OCI-LY3 (cell line): ENCODE measurements around the gene NPFFR1.
A peak's percentile ranks its signal among the peaks of the same experiment; 100 is the strongest.

Experiments
- H2AFZ ChIP-seq: fragments of 200-600, 300-600 bp; shearing (Covaris generic); 2 replicates; pipeline ENCODE4 v1.6.0; 2014; ENCODE audit warnings: antibody characterized with exemption, low read depth, low read length
- H3K27ac ChIP-seq: fragments of 200-600, 300-600 bp; sonication (generic); 2 replicates; pipeline ENCODE4 v1.5.1; 2014; ENCODE audit warnings: mild to moderate bottlenecking, low read length, moderate library complexity, mixed read lengths
- H3K27me3 ChIP-seq: fragments of 200-600, 300-600 bp; sonication (generic); 2 replicates; pipeline ENCODE4 v1.6.1; 2014; ENCODE audit warnings: low read depth, low read length, mixed read lengths
- H3K36me3 ChIP-seq: fragments of 200-600, 300-600 bp; sonication (generic); replicated peaks from 2 replicates; pipeline ENCODE3; 2014; ENCODE audit warnings: low read depth, low read length, mixed read lengths
- H3K4me1 ChIP-seq: fragments of 300-600, 200-600 bp; sonication (generic); 2 replicates; pipeline ENCODE4 v1.6.1; 2014; ENCODE audit warnings: low read length, mixed read lengths
- H3K4me2 ChIP-seq: fragments of 200-600, 300-600 bp; sonication (generic); 2 replicates; pipeline ENCODE4 v1.6.1; 2014; ENCODE audit warnings: low read length, mixed read lengths
- H3K4me3 ChIP-seq: fragments of 300-600, 200-600 bp; sonication (generic); 2 replicates; pipeline ENCODE4 v1.5.1; 2014; ENCODE audit warnings: antibody characterized with exemption, mild to moderate bottlenecking, low read length, moderate library complexity
- H3K79me2 ChIP-seq: fragments of 300-600, 200-600 bp; shearing (Covaris generic); 2 replicates; pipeline ENCODE4 v1.6.1; 2014; ENCODE audit warnings: mild to moderate bottlenecking, low read length, mixed read lengths
- H3K9ac ChIP-seq: fragments of 300-600, 200-600 bp; shearing (Covaris generic); 2 replicates; pipeline ENCODE4 v1.6.0; 2014; ENCODE audit warnings: mild to moderate bottlenecking, low read length, moderate library complexity
- H3K9me3 ChIP-seq: fragments of 200-600, 300-600 bp; shearing (Covaris generic); 2 replicates; pipeline ENCODE4 v1.6.1; 2014; ENCODE audit warnings: low read length, mixed read lengths; ENCODE audit not compliant: insufficient read depth
- H4K20me1 ChIP-seq: fragments of 200-600, 300-600 bp; sonication (generic); 2 replicates; pipeline ENCODE4 v1.6.1; 2016; ENCODE audit warnings: low read length, mixed read lengths; ENCODE audit not compliant: insufficient read depth
- EZH2phosphoT487 ChIP-seq: fragments of 200-600 bp; shearing (Covaris generic); IDR thresholded peaks from 2 replicates; pipeline ENCODE4 v1.6.1; 2018; ENCODE audit warnings: antibody characterized with exemption, mixed run types, low read depth
- TF ChIP-seq, protein P1 (sequence below): fragments of 200-600, 300-600 bp; sonication (generic); IDR thresholded peaks from 2 replicates; pipeline ENCODE4 v1.5.1; 2014; ENCODE audit warnings: antibody characterized with exemption, low read length, low read depth

NPFFR1 gene

DNA sequence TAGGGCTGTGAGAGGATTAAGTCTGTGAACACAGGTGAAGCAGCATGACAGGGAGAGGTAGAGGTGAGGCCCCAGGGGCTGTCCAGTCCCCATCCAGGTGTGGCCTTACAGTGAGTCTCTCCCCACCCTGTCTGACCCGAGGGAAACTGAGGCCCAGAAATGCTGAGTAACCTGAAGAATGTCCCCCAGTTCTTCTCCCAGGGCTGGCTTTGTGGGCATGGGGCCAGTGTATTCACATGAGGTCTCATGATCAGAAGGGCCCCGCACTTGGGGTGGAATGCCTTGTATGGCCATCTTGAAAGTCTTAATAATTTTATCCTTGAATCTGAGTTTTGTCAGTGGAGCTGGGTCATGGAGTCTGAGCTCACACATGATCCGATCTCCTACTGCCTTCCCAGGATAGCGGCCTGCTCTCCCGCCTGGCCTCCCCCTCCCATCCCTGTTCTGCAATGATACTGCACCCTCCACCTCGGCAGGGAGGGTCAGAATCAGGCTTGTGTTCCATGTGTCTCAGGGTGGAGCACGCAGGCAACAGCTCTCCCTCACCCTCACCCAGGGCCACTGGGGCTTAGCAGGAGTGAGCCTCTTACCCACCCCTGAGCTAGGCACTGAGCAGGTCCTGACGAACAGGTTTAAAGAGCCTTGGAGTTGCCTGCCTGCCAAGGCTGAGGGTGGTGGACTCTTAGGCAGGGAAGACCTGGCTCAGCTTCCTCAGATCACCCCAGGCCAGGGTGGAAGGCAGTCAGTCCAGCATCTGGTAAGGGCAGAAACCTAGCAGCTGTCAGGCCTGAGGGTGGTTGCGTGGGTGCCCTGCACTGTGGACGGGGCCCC is 41.4 kb upstream of the NPFFR1 start:
- no peaks in the 10 kb centered on the region for H3K9me3 ChIP-seq
- TF ChIP-seq, protein P1, sequence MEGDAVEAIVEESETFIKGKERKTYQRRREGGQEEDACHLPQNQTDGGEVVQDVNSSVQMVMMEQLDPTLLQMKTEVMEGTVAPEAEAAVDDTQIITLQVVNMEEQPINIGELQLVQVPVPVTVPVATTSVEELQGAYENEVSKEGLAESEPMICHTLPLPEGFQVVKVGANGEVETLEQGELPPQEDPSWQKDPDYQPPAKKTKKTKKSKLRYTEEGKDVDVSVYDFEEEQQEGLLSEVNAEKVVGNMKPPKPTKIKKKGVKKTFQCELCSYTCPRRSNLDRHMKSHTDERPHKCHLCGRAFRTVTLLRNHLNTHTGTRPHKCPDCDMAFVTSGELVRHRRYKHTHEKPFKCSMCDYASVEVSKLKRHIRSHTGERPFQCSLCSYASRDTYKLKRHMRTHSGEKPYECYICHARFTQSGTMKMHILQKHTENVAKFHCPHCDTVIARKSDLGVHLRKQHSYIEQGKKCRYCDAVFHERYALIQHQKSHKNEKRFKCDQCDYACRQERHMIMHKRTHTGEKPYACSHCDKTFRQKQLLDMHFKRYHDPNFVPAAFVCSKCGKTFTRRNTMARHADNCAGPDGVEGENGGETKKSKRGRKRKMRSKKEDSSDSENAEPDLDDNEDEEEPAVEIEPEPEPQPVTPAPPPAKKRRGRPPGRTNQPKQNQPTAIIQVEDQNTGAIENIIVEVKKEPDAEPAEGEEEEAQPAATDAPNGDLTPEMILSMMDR, result no peak
- TF ChIP-seq EZH2phosphoT487, result no peak
- no peak overlapping the region for H2AFZ ChIP-seq
- H3K36me3 ChIP-seq, result no peaks in the 10 kb centered on the region
- 0 out of 2 replicates have a peak overlapping the region, but pooled peaks have one; percentile 8 for H3K4me2 ChIP-seq
- H3K27me3 ChIP-seq, result no peaks in the 10 kb centered on the region
- H3K4me1 ChIP-seq, result peaks cover 24% of the 10 kb centered on the region
- no peaks in the 10 kb centered on the region for H3K79me2 ChIP-seq
- H3K9ac ChIP-seq, result no peak overlapping the region
- no peaks in the 10 kb centered on the region for H4K20me1 ChIP-seq
- no peak overlapping the region for H3K4me3 ChIP-seq
- no peak overlapping the region for H3K27ac ChIP-seq

DNA sequence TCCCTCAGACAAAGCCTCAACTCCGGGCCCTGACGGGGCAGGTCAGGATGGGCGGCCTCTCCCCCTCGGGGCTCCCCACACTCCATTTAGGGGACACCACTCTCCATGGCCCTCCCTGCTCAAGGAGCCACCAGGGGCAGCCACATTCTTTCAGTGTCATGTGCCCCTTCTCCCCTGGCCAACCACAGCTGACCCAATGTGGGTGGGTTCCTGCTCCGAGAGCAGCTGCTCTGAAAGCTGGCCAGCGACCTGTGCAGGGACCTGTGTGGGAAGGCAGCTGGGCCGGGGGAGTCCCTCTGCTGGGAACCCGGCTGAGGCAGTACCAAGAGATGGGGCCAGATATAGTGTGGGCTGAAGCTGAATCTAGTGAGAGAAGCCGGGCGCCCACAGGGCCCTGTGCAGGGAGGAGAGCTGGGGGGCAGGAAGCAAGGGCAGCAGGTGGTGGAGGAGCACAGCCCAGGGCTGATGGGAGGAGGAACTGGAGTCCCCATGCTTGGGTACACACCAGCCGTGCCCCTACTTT is 40.6 kb upstream of the NPFFR1 start:
- Histone ChIP-seq H3K36me3 (no peaks in the 10 kb centered on the region), H3K4me3 (no peak overlapping the region), H3K4me2 (0 out of 2 replicates have a peak overlapping the region, but pooled peaks have one; percentile 8), H2AFZ (no peak overlapping the region), H3K27ac (no peak overlapping the region), H4K20me1 (no peaks in the 10 kb centered on the region), H3K79me2 (no peaks in the 10 kb centered on the region), H3K9ac (no peak overlapping the region), H3K27me3 (no peaks in the 10 kb centered on the region), H3K4me1 (peaks cover 31% of the 10 kb centered on the region), H3K9me3 (no peaks in the 10 kb centered on the region)
- TF ChIP-seq, protein P1, result no peak
- TF ChIP-seq EZH2phosphoT487, result no peak

DNA sequence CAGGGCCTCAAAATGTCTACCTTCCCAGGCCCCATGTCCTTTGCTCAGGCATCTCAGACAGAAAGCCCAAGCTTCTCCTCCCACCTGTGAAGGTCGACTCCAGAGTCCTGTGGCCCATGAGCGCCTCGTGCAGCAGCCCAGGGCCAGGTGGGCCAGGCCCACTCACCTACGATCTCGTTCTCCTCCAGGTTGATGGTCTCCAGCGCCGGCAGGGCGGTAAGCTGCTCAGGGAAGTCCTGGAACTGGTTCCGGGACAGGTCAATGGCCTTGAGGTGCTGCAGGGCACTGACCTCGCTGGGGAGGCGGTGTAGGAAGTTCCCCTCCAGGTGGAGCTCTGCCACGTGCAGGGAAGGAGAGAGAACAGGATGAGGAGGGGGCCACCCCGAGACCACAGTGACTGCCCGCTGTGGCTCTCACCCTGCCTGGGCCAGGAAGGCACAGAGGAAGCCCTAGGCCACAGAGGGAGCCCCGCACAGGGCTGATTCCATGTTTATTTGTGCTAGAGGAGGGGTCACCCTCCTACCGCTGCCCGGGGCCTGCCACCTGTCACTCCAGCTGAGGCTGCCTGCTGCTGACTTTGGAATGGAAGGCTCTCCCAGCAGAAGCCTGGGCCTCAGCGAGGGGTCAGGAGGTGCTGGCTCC is 40.0 kb upstream of the NPFFR1 start:
- Histone ChIP-seq H3K9me3 (no peaks in the 10 kb centered on the region), H4K20me1 (no peaks in the 10 kb centered on the region), H3K27ac (no peak overlapping the region), H2AFZ (no peak overlapping the region), H3K4me1 (peaks cover 37% of the 10 kb centered on the region), H3K4me2 (no peak overlapping the region), H3K36me3 (no peaks in the 10 kb centered on the region), H3K4me3 (no peak overlapping the region), H3K27me3 (no peaks in the 10 kb centered on the region), H3K9ac (no peak overlapping the region), H3K79me2 (no peaks in the 10 kb centered on the region)
- TF ChIP-seq EZH2phosphoT487, result no peak
- TF ChIP-seq, protein P1, result no peak

DNA sequence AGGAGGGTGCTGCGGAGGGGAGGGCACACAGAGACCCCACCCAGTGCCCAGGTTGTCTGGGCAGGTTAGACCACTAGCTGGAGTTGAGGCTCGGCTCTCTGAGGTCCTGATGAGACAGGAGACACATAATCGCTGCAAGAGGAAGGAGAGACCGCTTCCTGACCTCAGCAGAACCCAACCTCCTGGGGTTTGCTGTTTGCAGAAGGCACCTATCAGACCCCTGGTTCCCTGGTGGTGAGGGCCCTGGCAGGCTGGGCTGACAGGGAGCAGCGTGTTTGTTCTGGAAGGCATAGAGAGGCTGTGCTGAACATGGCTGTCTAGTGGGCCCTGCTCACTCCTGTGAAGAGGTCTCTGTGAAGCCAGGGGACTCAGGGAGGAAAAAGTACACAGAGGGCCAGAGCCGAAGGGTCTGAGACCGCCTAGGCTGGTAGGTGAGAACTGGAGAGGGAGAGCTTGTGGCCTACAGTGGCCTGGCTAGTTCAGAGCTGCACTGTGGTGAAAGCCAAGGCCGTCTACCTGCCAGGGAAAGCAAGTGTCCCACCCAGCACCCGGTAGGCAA is 39.4 kb upstream of the NPFFR1 start:
- H3K9me3 ChIP-seq, result no peaks in the 10 kb centered on the region
- no peak overlapping the region for H2AFZ ChIP-seq
- H3K4me3 ChIP-seq, result no peak overlapping the region
- no peak overlapping the region for H3K4me2 ChIP-seq
- H4K20me1 ChIP-seq, result no peaks in the 10 kb centered on the region
- TF ChIP-seq, protein P1, result no peak
- TF ChIP-seq EZH2phosphoT487, result no peak
- no peaks in the 10 kb centered on the region for H3K79me2 ChIP-seq
- H3K4me1 ChIP-seq, result peaks cover 43% of the 10 kb centered on the region
- no peaks in the 10 kb centered on the region for H3K27me3 ChIP-seq
- no peaks in the 10 kb centered on the region for H3K36me3 ChIP-seq
- H3K9ac ChIP-seq, result no peak overlapping the region
- H3K27ac ChIP-seq, result no peak overlapping the region
